OCI-LY7 (cell line): Measurements from ENCODE around the gene SEC14L5. TPM values are rescaled to one million over a fixed set of nuclear protein-coding genes. Genes with fewer than 3 reads are reported as not detected.

Experiments
- BruUV-seq: library from RNA; stranded (reverse); fragments of 400-500 nt; replicated peaks from 2 replicates; lab custom pipeline; 2021; lab: Mats Ljungman, UMichigan
- CTCF ChIA-PET: fragments of 300-600 bp; sonication (Branson Sonifier 250); formaldehyde crosslinking; loops from one replicate; lab custom pipeline; 2022; ENCODE audit warnings: antibody characterized with exemption; ENCODE audit not compliant: unreplicated experiment; lab: Charles Lee
- POLR2A ChIA-PET: fragments of 300-600 bp; sonication (Branson Sonifier 250); formaldehyde crosslinking; loops from one replicate; lab custom pipeline; 2022; ENCODE audit warnings: antibody characterized with exemption; lab: Charles Lee
- DNase-seq: peaks from one replicate; pipeline ENCODE4 v3.0.0-alpha.2; 2015; ENCODE audit warnings: low spot score
- H2AFZ ChIP-seq: fragments of 200-600 bp; sonication (generic), shearing (Covaris generic); 2 replicates; pipeline ENCODE4 v1.6.1; 2014; ENCODE audit warnings: mild to moderate bottlenecking, antibody characterized with exemption, low read length, moderate library complexity
- H3K27ac ChIP-seq: fragments of 200-600 bp; sonication (generic); 2 replicates; pipeline ENCODE4 v1.5.1; 2014; ENCODE audit warnings: mixed run types, low read depth, mild to moderate bottlenecking, moderate library complexity, low read length, inconsistent platforms; ENCODE audit not compliant: poor library complexity, severe bottlenecking
- H3K36me3 ChIP-seq: fragments of 200-600 bp; sonication (generic); 2 replicates; pipeline ENCODE4 v1.6.1; 2014; ENCODE audit warnings: mild to moderate bottlenecking, antibody characterized with exemption, low read length, moderate library complexity, mixed read lengths; ENCODE audit not compliant: insufficient read depth
- H3K4me1 ChIP-seq: fragments of 200-600 bp; sonication (generic); 2 replicates; pipeline ENCODE4 v1.5.1; 2014; ENCODE audit warnings: mild to moderate bottlenecking, low read length; ENCODE audit not compliant: insufficient read depth, poor library complexity, severe bottlenecking
- H3K4me2 ChIP-seq: fragments of 200-600 bp; sonication (generic); 2 replicates; pipeline ENCODE4 v1.6.1; 2014; ENCODE audit warnings: mild to moderate bottlenecking, low read length
- H3K4me3 ChIP-seq: fragments of 200-600 bp; sonication (generic); 2 replicates; pipeline ENCODE4 v1.5.1; 2014; ENCODE audit warnings: mild to moderate bottlenecking, low read depth, low read length; ENCODE audit not compliant: poor library complexity, severe bottlenecking
- H3K79me2 ChIP-seq: fragments of 200-600 bp; sonication (generic); 2 replicates; pipeline ENCODE4 v1.6.1; 2016; ENCODE audit warnings: low read depth, mild to moderate bottlenecking, low read length, moderate library complexity, mixed read lengths; ENCODE audit not compliant: insufficient read depth
- H3K9me2 ChIP-seq: fragments of 200-600 bp; sonication (generic); 2 replicates; pipeline ENCODE4 v1.6.1; 2016; ENCODE audit warnings: mild to moderate bottlenecking, low read length, mixed read lengths; ENCODE audit not compliant: insufficient read depth
- H3K9me3 ChIP-seq: fragments of 200-600 bp; sonication (generic); 2 replicates; pipeline ENCODE4 v1.6.1; 2014; ENCODE audit warnings: mild to moderate bottlenecking, mixed run types, low read length, mixed read lengths
- H4K20me1 ChIP-seq: fragments of 200-600 bp; sonication (generic); 2 replicates; pipeline ENCODE4 v1.6.1; 2014; ENCODE audit warnings: mild to moderate bottlenecking, antibody characterized with exemption, low read length, moderate library complexity, mixed read lengths; ENCODE audit not compliant: insufficient read depth
- EZH2phosphoT487 ChIP-seq: fragments of 200-600 bp; sonication (generic); IDR thresholded peaks from 2 replicates; pipeline ENCODE4 v1.6.1; 2018; ENCODE audit warnings: low read depth, borderline replicate concordance, mild to moderate bottlenecking, mixed run types, antibody characterized with exemption, low read length, moderate library complexity, mixed read lengths
- intact Hi-C: fragments of 100-400 bp; cut with micrococcal nuclease; formaldehyde crosslinking; loops from one replicate; pipeline ENCODE4 v1.10.0; 2022; ENCODE audit not compliant: unreplicated experiment
- total RNA-seq, 2 experiments: library from RNA; depleted of rRNA in 1 of 2; stranded (reverse); fragments of >200 nt in 1 of 2; shearing (Covaris generic) in 1 of 2; gene quantifications; 2 replicates each; pipeline ENCODE4 v1.2.3, GENCODE V29; 2014 to 2022
- TF ChIP-seq, protein P1 (sequence below): fragments of 200-600 bp; sonication (generic); conservative IDR thresholded peaks from 2 replicates; pipeline ENCODE4 v1.5.1; 2014; ENCODE audit warnings: mild to moderate bottlenecking, antibody characterized with exemption, low read length, moderate library complexity, mixed read lengths

SEC14L5 gene
- total RNA-seq, 2 experiments from 2014 or later = not detected

DNA sequence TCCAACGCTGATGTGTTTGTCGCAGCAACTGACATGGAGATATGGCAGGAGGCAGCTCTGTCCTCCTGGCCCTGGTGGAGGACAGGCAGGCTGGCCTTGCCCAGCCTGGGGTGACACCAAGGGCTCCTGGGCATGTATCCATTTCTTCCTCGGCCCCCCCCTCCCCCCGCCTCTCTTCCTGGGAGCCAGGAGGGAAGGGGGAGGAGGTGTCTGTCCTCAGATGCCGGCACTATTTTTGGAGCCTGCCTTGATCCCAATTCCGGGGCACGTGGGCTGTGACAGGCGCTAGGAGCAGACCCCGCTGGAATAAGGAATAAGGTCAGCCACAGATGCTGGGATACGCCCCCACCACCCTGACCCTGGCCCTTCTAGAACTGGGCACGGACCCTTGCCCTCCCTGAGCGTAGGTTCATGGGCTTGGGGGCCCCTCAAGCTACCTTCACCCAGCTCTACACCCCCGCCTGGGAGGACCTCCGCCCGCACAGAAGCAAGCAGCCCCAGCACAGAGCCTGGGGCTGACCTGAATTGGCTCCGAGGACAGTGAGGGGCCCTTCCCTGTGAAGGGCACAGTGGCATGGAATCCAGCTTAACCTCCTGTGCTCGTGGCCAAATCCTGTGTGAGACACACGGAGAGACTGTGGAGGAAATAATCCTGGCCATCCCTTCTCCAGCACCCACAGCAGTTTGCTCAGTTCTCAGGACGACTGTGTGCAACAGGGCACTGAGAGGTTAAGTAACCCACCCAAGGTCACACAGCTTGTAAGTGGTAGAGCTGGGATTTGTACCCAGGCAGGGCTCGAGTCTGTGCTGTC lies 24.1 kb downstream of the SEC14L5 start:
- TF ChIP-seq, protein P1, sequence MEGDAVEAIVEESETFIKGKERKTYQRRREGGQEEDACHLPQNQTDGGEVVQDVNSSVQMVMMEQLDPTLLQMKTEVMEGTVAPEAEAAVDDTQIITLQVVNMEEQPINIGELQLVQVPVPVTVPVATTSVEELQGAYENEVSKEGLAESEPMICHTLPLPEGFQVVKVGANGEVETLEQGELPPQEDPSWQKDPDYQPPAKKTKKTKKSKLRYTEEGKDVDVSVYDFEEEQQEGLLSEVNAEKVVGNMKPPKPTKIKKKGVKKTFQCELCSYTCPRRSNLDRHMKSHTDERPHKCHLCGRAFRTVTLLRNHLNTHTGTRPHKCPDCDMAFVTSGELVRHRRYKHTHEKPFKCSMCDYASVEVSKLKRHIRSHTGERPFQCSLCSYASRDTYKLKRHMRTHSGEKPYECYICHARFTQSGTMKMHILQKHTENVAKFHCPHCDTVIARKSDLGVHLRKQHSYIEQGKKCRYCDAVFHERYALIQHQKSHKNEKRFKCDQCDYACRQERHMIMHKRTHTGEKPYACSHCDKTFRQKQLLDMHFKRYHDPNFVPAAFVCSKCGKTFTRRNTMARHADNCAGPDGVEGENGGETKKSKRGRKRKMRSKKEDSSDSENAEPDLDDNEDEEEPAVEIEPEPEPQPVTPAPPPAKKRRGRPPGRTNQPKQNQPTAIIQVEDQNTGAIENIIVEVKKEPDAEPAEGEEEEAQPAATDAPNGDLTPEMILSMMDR = no peak
- no peak for TF ChIP-seq EZH2phosphoT487
- POLR2A ChIA-PET = no interaction called here

DNA sequence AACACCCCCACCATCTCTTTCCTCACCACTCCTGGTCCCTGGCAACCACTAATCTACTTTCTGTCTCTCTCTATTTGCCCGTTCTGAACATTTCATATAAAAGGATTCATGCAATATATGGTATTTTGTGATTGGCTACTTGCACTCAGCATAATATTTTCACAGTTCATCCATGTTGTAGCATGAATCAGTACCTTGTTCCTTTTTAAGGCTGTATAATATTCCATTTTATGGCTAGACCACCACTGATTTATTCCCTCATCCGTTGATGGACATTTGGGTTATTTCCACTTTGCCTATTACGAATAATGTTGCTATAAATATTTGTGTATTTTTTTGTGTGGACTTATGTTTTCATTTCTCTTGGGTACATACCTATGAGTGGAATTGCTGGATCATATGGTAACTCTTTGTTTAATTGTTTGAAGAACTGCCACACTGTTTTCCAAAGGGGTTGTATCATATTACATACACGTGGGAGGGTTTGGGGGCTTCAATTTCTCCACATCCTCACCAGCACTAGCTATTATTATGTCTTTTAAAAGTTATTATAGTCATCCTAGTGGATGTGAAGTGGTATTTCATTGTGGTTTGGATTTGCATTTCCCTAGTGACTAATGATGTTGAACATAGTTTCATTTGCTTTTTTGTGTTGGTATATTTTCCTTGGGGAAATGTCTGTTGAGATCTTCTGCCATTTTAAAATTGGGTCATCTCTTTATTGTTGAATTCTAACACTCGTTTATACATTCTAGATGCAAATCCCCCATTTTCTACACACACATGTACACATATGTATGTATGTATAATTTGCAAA lies 26.3 kb downstream of the SEC14L5 start:
- H3K4me1 ChIP-seq = no peaks in the 10 kb centered on the region
- no peaks in the 10 kb centered on the region for H3K36me3 ChIP-seq
- H3K9me2 ChIP-seq = no peaks in the 10 kb centered on the region
- POLR2A ChIA-PET = no interaction called here
- no peak for DNase-seq
- no peak overlapping the region for H3K4me3 ChIP-seq
- no peaks in the 10 kb centered on the region for H4K20me1 ChIP-seq
- no peak overlapping the region for H2AFZ ChIP-seq
- no peaks in the 10 kb centered on the region for H3K9me3 ChIP-seq
- CTCF ChIA-PET = no interaction called here
- no TSS peak for BruUV-seq
- intact Hi-C loops = no loop called here
- TF ChIP-seq EZH2phosphoT487 = no peak
- TF ChIP-seq, protein P1 = no peak
- no peaks in the 10 kb centered on the region for H3K79me2 ChIP-seq
- no peak overlapping the region for H3K4me2 ChIP-seq
- H3K27ac ChIP-seq = no peak overlapping the region

More for the DNA sequence above, 24.1 kb downstream of the SEC14L5 start:
- Histone ChIP-seq H2AFZ (no peak overlapping the region), H3K9me2 (no peaks in the 10 kb centered on the region), H3K4me2 (no peak overlapping the region), H3K9me3 (no peaks in the 10 kb centered on the region), H3K79me2 (no peaks in the 10 kb centered on the region), H3K27ac (no peak overlapping the region), H3K4me3 (no peak overlapping the region), H4K20me1 (no peaks in the 10 kb centered on the region), H3K4me1 (no peaks in the 10 kb centered on the region), H3K36me3 (no peaks in the 10 kb centered on the region)
- no peak for DNase-seq
- BruUV-seq = no TSS peak
- intact Hi-C loops = no loop called here
- CTCF ChIA-PET = no interaction called here
